ENCODE data around the gene INSL3.
A peak's percentile ranks its signal among the peaks of the same experiment; 100 is the strongest.

The INSL3 gene

DNA sequence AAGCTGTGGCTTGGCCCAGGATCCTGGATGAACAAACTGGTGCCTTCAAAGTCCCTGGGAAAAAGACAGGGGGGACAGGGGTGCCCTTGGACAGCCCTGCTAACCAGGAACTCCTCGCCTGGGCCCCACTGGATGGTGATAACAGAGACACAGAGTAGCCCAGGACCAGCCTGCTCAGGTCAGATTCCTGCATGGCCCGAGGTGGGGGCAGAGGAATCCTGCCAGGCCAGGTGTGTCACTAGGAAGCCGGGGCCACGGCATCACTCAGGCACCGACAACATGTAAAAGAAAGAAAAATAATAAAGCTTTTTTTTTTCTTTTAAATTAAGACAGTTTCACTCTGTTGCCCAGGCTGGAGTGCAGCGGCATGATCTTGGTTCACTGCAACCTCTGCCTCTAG lies 32.7 kb upstream of the INSL3 start:
- no peaks in the 10 kb centered on the region for H3K36me3 ChIP-seq (ENCODE audit: control insufficient read depth in 1 of 2, insufficient read depth in 2 of 2, low read depth in 1 of 2, low read length in 2 of 2)
- H2BK120ac ChIP-seq (ENCODE audit: low read depth, low read length), result no peak overlapping the region
- peak overlapping the region; percentile 14 for H2AFZ ChIP-seq (ENCODE audit: low read depth, low read length)
- peaks cover 0 to 2% of the 10 kb centered on the region in 2 experiments for H3K27me3 ChIP-seq (ENCODE audit: control insufficient read depth in 1 of 2, insufficient read depth in 1 of 2, low read length in 2 of 2)
- H3K4me3 ChIP-seq (ENCODE audit: insufficient read depth in 1 of 2, low read depth in 1 of 2, low read length in 2 of 2), result no peak overlapping the region
- no peak overlapping the region for H2AK5ac ChIP-seq (ENCODE audit: low read length, severe bottlenecking)
- no peak overlapping the region for H3K18ac ChIP-seq (ENCODE audit: low read depth in 1 of 2, low read length in 2 of 2)
- H4K8ac ChIP-seq (ENCODE audit: low read length), result no peak overlapping the region
- no peak overlapping the region for H3K23ac ChIP-seq (ENCODE audit: low read length in 2 of 2)
- H2BK5ac ChIP-seq (ENCODE audit: low read depth, low read length, poor library complexity, severe bottlenecking), result no peak overlapping the region
- no peak overlapping the region for H4K91ac ChIP-seq (ENCODE audit: low read length)
- H2BK15ac ChIP-seq (ENCODE audit: low read depth, poor library complexity, severe bottlenecking), result no peak overlapping the region
- H3K9me3 ChIP-seq (ENCODE audit: control insufficient read depth, low read length), result no peaks in the 10 kb centered on the region
- no peak overlapping the region for H2BK12ac ChIP-seq (ENCODE audit: low read length in 2 of 2)
- H3K4me2 ChIP-seq (ENCODE audit: low read length, poor library complexity, severe bottlenecking), result no peak overlapping the region
- no peak overlapping the region for H3K4ac ChIP-seq (ENCODE audit: low read depth in 1 of 2, low read length in 2 of 2)
- WGBS, result 95% methylated on average over 3 of the region's 6 CpGs
- no peaks in the 10 kb centered on the region for H3K79me1 ChIP-seq (replicated peaks; ENCODE audit: low read length, poor library complexity, severe bottlenecking)
- no peaks in the 10 kb centered on the region for H3K4me1 ChIP-seq (ENCODE audit: control insufficient read depth, insufficient read depth, low read depth, low read length)
- DNase-seq, result no peak
- no peak overlapping the region for H3K9ac ChIP-seq (ENCODE audit: low read length)
- H3K14ac ChIP-seq (ENCODE audit: low read length in 2 of 2), result peak overlapping the region in 1 of 2 experiments; percentile 32
- no peak overlapping the region for H3K27ac ChIP-seq (ENCODE audit: low read length, poor library complexity, severe bottlenecking)

GRCh38 chr19:17848595-17849292 lies 27.4 kb upstream of the INSL3 start:
- 92% methylated on average over 11 of the region's 14 CpGs for WGBS
- no peak overlapping the region for H3K4me2 ChIP-seq (ENCODE audit: low read length, poor library complexity, severe bottlenecking)
- H3K4me3 ChIP-seq (ENCODE audit: insufficient read depth in 1 of 2, low read depth in 1 of 2, low read length in 2 of 2), result no peak overlapping the region

GRCh38 chr19:17847538-17848366 lies 26.4 kb upstream of the INSL3 start, which contains the start of gene JAK3:
TSS of gene JAK3 (minus strand) at chr19:17847982. CDS start at chr19:17844417, 3,565 bp downstream.
- no peak within 1 kb of the TSS for H2BK5ac ChIP-seq (ENCODE audit: low read depth, low read length, poor library complexity, severe bottlenecking)
- peak within 1 kb of the TSS; percentile 15 to 54 for H3K4ac ChIP-seq (ENCODE audit: low read depth in 1 of 2, low read length in 2 of 2)
- H3K79me1 ChIP-seq (replicated peaks; ENCODE audit: low read length, poor library complexity, severe bottlenecking), result no peaks in the 10 kb centered on the region
- H3K36me3 ChIP-seq (ENCODE audit: control insufficient read depth in 1 of 2, insufficient read depth in 2 of 2, low read depth in 1 of 2, low read length in 2 of 2), result no peaks in the 10 kb centered on the region
- H2AFZ ChIP-seq (ENCODE audit: low read depth, low read length), result no peak within 1 kb of the TSS
- WGBS, result 20% methylated on average over 40 of the region's 40 CpGs
- H3K27me3 ChIP-seq (ENCODE audit: control insufficient read depth in 1 of 2, insufficient read depth in 1 of 2, low read length in 2 of 2), result peaks cover 14 to 17% of the 10 kb centered on the region in 2 experiments
- no peak within 1 kb of the TSS for H3K27ac ChIP-seq (ENCODE audit: low read length, poor library complexity, severe bottlenecking)
- peak within 1 kb of the TSS; percentile 48 to 71 for H3K18ac ChIP-seq (ENCODE audit: low read depth in 1 of 2, low read length in 2 of 2)
- peak within 1 kb of the TSS; percentile 41 for H4K8ac ChIP-seq (ENCODE audit: low read length)
- no peak within 1 kb of the TSS for H2BK120ac ChIP-seq (ENCODE audit: low read depth, low read length)
- no peak within 1 kb of the TSS for H3K14ac ChIP-seq (ENCODE audit: low read length in 2 of 2)
- H3K4me2 ChIP-seq (ENCODE audit: low read length, poor library complexity, severe bottlenecking), result peak within 1 kb of the TSS; percentile 51
- H4K91ac ChIP-seq (ENCODE audit: low read length), result peak within 1 kb of the TSS; percentile 64
- H2BK15ac ChIP-seq (ENCODE audit: low read depth, poor library complexity, severe bottlenecking), result peak within 1 kb of the TSS; percentile 84
- DNase-seq, result peak; percentile 69
- peak within 1 kb of the TSS in 1 of 2 experiments; percentile 56 for H3K4me3 ChIP-seq (ENCODE audit: insufficient read depth in 1 of 2, low read depth in 1 of 2, low read length in 2 of 2)
- no peak within 1 kb of the TSS for H2AK5ac ChIP-seq (ENCODE audit: low read length, severe bottlenecking)
- no peak within 1 kb of the TSS for H3K23ac ChIP-seq (ENCODE audit: low read length in 2 of 2)
- H3K9ac ChIP-seq (ENCODE audit: low read length), result peak within 1 kb of the TSS; percentile 78
- H3K9me3 ChIP-seq (ENCODE audit: control insufficient read depth, low read length), result no peaks in the 10 kb centered on the region
- peak within 1 kb of the TSS in 1 of 2 experiments; percentile 6 for H2BK12ac ChIP-seq (ENCODE audit: low read length in 2 of 2)
- peaks cover 5% of the 10 kb centered on the region for H3K4me1 ChIP-seq (ENCODE audit: control insufficient read depth, insufficient read depth, low read depth, low read length)

More at GRCh38 chr19:17848595-17849292, 27.4 kb upstream of the INSL3 start:
- no peak overlapping the region for H3K4ac ChIP-seq (ENCODE audit: low read depth in 1 of 2, low read length in 2 of 2)
- H2BK15ac ChIP-seq (ENCODE audit: low read depth, poor library complexity, severe bottlenecking), result no peak overlapping the region
- H4K91ac ChIP-seq (ENCODE audit: low read length), result no peak overlapping the region
- no peaks in the 10 kb centered on the region for H3K9me3 ChIP-seq (ENCODE audit: control insufficient read depth, low read length)
- peak overlapping the region in 1 of 2 experiments; percentile 6 for H2BK12ac ChIP-seq (ENCODE audit: low read length in 2 of 2)
- H3K4me1 ChIP-seq (ENCODE audit: control insufficient read depth, insufficient read depth, low read depth, low read length), result peaks cover 5% of the 10 kb centered on the region
- H3K23ac ChIP-seq (ENCODE audit: low read length in 2 of 2), result no peak overlapping the region
- no peak overlapping the region for H2AK5ac ChIP-seq (ENCODE audit: low read length, severe bottlenecking)
- no peak overlapping the region for H4K8ac ChIP-seq (ENCODE audit: low read length)
- DNase-seq, result no peak
- H2BK5ac ChIP-seq (ENCODE audit: low read depth, low read length, poor library complexity, severe bottlenecking), result no peak overlapping the region
- H3K36me3 ChIP-seq (ENCODE audit: control insufficient read depth in 1 of 2, insufficient read depth in 2 of 2, low read depth in 1 of 2, low read length in 2 of 2), result no peaks in the 10 kb centered on the region
- H3K79me1 ChIP-seq (replicated peaks; ENCODE audit: low read length, poor library complexity, severe bottlenecking), result no peaks in the 10 kb centered on the region
- H2AFZ ChIP-seq (ENCODE audit: low read depth, low read length), result no peak overlapping the region
- H3K18ac ChIP-seq (ENCODE audit: low read depth in 1 of 2, low read length in 2 of 2), result no peak overlapping the region
- H3K9ac ChIP-seq (ENCODE audit: low read length), result no peak overlapping the region
- H2BK120ac ChIP-seq (ENCODE audit: low read depth, low read length), result no peak overlapping the region
- peak overlapping the region in 1 of 2 experiments; percentile 79 for H3K14ac ChIP-seq (ENCODE audit: low read length in 2 of 2)
- no peak overlapping the region for H3K27ac ChIP-seq (ENCODE audit: low read length, poor library complexity, severe bottlenecking)
- peaks cover 4 to 7% of the 10 kb centered on the region in 2 experiments for H3K27me3 ChIP-seq (ENCODE audit: control insufficient read depth in 1 of 2, insufficient read depth in 1 of 2, low read length in 2 of 2)

DNA sequence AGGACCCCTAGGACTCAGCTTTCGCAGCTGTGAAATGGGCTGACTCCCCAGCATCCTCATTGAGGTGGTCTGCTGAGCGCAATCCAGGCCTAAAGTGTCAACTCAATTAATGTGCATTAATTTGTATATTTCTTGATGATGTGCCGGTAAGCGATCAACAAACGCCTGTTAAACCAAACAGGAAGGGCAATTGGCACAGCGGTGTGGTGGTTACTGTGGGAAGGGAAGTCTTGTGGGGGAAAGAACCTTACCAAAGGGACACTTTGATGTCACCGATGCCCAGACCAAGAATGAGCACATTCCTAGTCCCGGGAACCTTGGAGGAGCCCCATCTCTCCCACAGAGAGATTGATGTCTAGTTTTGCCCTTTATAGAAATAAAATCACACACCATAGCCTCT lies 24.8 kb upstream of the INSL3 start:
- no peaks in the 10 kb centered on the region for H3K79me1 ChIP-seq (replicated peaks; ENCODE audit: low read length, poor library complexity, severe bottlenecking)
- WGBS, result 94% methylated on average over 8 of the region's 8 CpGs

More for the DNA sequence above, 24.8 kb upstream of the INSL3 start:
- no peaks in the 10 kb centered on the region for H3K36me3 ChIP-seq (ENCODE audit: control insufficient read depth in 1 of 2, insufficient read depth in 2 of 2, low read depth in 1 of 2, low read length in 2 of 2)
- H3K18ac ChIP-seq (ENCODE audit: low read depth in 1 of 2, low read length in 2 of 2), result no peak overlapping the region
- no peak overlapping the region for H2BK120ac ChIP-seq (ENCODE audit: low read depth, low read length)
- H3K4me2 ChIP-seq (ENCODE audit: low read length, poor library complexity, severe bottlenecking), result no peak overlapping the region
- no peaks in the 10 kb centered on the region for H3K9me3 ChIP-seq (ENCODE audit: control insufficient read depth, low read length)
- no peak overlapping the region for H3K27ac ChIP-seq (ENCODE audit: low read length, poor library complexity, severe bottlenecking)
- no peak overlapping the region for H3K4me3 ChIP-seq (ENCODE audit: insufficient read depth in 1 of 2, low read depth in 1 of 2, low read length in 2 of 2)
- no peak overlapping the region for H3K14ac ChIP-seq (ENCODE audit: low read length in 2 of 2)
- no peak overlapping the region for H3K4ac ChIP-seq (ENCODE audit: low read depth in 1 of 2, low read length in 2 of 2)
- H3K9ac ChIP-seq (ENCODE audit: low read length), result no peak overlapping the region
- H3K23ac ChIP-seq (ENCODE audit: low read length in 2 of 2), result no peak overlapping the region
- H2AK5ac ChIP-seq (ENCODE audit: low read length, severe bottlenecking), result no peak overlapping the region
- H2AFZ ChIP-seq (ENCODE audit: low read depth, low read length), result no peak overlapping the region
- H3K27me3 ChIP-seq (ENCODE audit: control insufficient read depth in 1 of 2, insufficient read depth in 1 of 2, low read length in 2 of 2), result peaks cover 27 to 30% of the 10 kb centered on the region in 2 experiments
- H4K8ac ChIP-seq (ENCODE audit: low read length), result no peak overlapping the region
- no peak overlapping the region for H2BK15ac ChIP-seq (ENCODE audit: low read depth, poor library complexity, severe bottlenecking)
- DNase-seq, result no peak
- peaks cover 19% of the 10 kb centered on the region for H3K4me1 ChIP-seq (ENCODE audit: control insufficient read depth, insufficient read depth, low read depth, low read length)
- no peak overlapping the region for H2BK5ac ChIP-seq (ENCODE audit: low read depth, low read length, poor library complexity, severe bottlenecking)
- H2BK12ac ChIP-seq (ENCODE audit: low read length in 2 of 2), result no peak overlapping the region
- H4K91ac ChIP-seq (ENCODE audit: low read length), result no peak overlapping the region
